ENCODE results near the gene FZD10.

FZD10 gene

GRCh38 chr12:130132831-130133511 is 29.3 kb upstream of the FZD10 start:
- Mint-ChIP-seq H3K36me3 (ENCODE audit: low read depth) (no peaks in the 10 kb centered on the region), H3K27ac (peak overlapping the region in 1 of 3 experiments; percentile 16), H3K4me1 (peaks cover 66% of the 10 kb centered on the region), H3K9me3 (peaks cover 3% of the 10 kb centered on the region), H3K4me3 (no peak overlapping the region), H3K27me3 (ENCODE audit: low read depth) (peaks cover 78% of the 10 kb centered on the region)
- TF ChIP-seq CTCF (IDR thresholded peaks at IDR 0.05; ENCODE audit: unreplicated experiment in 3 of 3): no peak

GRCh38 chr12:130133851-130134562 is 28.3 kb upstream of the FZD10 start:
- Mint-ChIP-seq H3K9me3 (no peaks in the 10 kb centered on the region), H3K27ac (no peak overlapping the region), H3K4me1 (peaks cover 55% of the 10 kb centered on the region), H3K36me3 (ENCODE audit: low read depth) (no peaks in the 10 kb centered on the region), H3K27me3 (ENCODE audit: low read depth) (peaks cover 77% of the 10 kb centered on the region), H3K4me3 (no peak overlapping the region)
- no peak for TF ChIP-seq CTCF (IDR thresholded peaks at IDR 0.05; ENCODE audit: unreplicated experiment in 3 of 3)

- Mint-ChIP-seq H3K4me3 (no peak overlapping the region), H3K9me3 (no peaks in the 10 kb centered on the region), H3K4me1 (peaks cover 53% of the 10 kb centered on the region), H3K27me3 (ENCODE audit: low read depth) (peaks cover 73% of the 10 kb centered on the region), H3K27ac (no peak overlapping the region), H3K36me3 (ENCODE audit: low read depth) (no peaks in the 10 kb centered on the region)
- no peak for TF ChIP-seq CTCF (IDR thresholded peaks at IDR 0.05; ENCODE audit: unreplicated experiment in 3 of 3)
Observed at GRCh38 chr12:130134563-130134915, 27.7 kb upstream of the FZD10 start.

GRCh38 chr12:130136509-130137039 is 25.7 kb upstream of the FZD10 start:
- Mint-ChIP-seq H3K9me3 (no peaks in the 10 kb centered on the region), H3K27me3 (ENCODE audit: low read depth) (peaks cover 81% of the 10 kb centered on the region), H3K4me1 (peaks cover 49% of the 10 kb centered on the region), H3K36me3 (ENCODE audit: low read depth) (no peaks in the 10 kb centered on the region), H3K27ac (peak overlapping the region in 2 of 3 experiments; percentile 16 to 30), H3K4me3 (no peak overlapping the region)
- no peak for TF ChIP-seq CTCF (IDR thresholded peaks at IDR 0.05; ENCODE audit: unreplicated experiment in 3 of 3)

GRCh38 chr12:130137040-130138018 is 24.9 kb upstream of the FZD10 start:
- Mint-ChIP-seq H3K27me3 (ENCODE audit: low read depth) (peaks cover 82% of the 10 kb centered on the region), H3K4me3 (peak overlapping the region in 1 of 3 experiments; percentile 1), H3K36me3 (ENCODE audit: low read depth) (no peaks in the 10 kb centered on the region), H3K27ac (peak overlapping the region in 2 of 3 experiments; percentile 15 to 16), H3K9me3 (no peaks in the 10 kb centered on the region), H3K4me1 (peaks cover 44% of the 10 kb centered on the region)
- no peak for TF ChIP-seq CTCF (IDR thresholded peaks at IDR 0.05; ENCODE audit: unreplicated experiment in 3 of 3)

Measured in nephron (organoid).